Anterior cingulate cortex (tissue), 58 donors: ENCODE measurements around the gene EFTUD2.
A peak's percentile ranks its signal among the peaks of the same experiment; 100 is the strongest.
"Not testable (repeated sequence)": the region's sequence is repeated elsewhere in the genome, so short reads cannot be mapped to it uniquely, and the experiment has no call there.

Source experiments
- DNase-seq, 58 donors: peaks; one replicate each; lab custom pipeline; 2025; lab: John Stamatoyannopoulos, UW

The EFTUD2 gene

DNA sequence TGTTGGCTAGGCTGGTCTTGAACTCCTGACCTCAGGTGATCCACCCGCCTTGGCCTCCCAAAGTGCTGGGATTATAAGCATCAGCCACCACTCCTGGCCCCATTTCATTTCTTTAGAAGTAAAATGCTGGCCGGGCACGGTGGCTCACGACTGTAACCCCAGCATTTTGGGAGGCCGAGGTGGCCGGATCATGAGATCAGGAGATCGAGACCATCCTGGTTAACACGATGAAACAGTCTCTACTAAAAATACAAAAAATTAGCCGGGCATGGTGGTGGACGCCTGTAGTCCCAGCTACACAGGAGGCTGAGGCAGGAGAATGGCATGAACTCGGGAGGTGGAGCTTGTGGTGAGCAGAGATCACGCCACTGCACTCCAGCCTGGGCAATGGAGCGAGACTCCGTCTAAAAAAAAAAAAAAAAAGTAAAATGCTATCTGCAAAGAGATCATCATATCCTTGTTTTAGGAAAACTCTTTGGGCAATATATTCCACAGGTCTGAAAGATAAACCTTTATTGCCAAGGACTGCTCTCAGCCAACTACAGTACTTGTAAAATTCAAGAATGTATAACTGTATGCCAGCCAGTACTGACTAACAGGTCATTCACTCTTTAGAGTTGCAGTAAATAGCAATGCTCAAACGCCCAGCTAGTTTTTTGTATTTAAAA is 73.0 kb downstream of the EFTUD2 start:
- no peak for DNase-seq

DNA sequence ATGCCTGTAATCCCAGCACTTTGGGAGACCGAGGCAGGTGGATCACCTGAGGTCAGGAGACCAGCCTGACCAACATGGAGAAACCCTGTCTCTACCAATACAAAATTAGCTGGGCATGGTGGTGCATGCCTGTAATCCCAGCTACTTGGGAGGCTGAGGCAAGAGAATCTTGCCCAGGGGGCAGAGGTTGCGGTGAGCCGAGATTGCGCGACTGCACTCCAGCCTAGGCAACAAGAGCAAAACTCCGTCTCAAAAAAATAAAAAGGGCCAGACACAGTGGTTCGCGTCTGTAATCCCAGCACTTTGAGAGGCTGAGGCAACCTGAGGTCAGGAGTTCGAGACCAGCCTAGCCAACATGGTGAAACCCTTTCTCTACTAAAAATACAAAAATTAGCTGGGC is 74.0 kb downstream of the EFTUD2 start:
- DNase-seq, result not testable (repeated sequence)

DNA sequence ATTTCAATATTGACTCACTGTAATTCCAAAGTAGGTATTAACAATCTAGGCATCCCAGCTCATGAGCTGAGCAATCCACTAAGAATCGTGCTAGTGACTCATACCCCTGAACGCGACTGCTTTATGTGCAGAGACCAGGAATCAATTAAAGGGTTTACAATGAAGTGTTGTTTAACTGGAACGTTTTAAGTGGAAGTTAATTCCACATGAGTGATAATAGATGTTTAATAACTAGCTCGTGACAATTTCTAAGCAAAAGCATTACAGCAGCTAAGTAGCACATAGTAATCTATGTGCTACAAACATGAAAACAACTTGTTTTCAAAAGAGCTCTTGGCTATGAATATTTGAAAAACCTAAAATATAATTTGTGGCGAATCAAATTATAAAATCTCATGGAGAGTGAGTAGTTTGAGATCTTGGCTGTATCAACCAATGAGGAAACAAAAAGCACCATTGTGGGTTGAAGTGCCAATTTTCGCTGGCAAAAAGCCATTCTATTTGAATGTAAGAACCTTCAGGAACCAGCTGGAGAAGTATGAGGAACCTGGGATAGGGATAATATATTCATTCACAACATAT is 78.5 kb downstream of the EFTUD2 start:
- DNase-seq, result no peak

DNA sequence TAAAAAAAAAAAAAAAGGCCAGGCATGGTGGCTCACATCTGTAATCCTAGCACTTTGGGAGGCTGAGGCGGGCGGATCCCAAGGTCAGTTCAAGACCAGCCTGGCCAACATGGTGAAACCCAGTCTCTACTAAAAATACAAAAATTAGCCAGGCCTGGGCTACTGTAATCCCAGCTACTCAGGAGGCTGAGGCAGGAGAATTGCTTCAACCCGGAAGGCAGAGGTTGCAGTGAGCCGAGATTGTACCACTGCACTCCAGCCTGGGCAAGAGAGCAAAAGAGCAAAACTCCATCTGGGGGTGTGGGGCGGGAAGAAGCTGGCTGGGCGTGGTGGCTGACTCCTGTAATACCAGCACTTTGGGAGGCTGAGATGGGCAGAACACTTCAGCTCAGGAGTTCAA is 80.7 kb downstream of the EFTUD2 start:
- not testable (repeated sequence) for DNase-seq

DNA sequence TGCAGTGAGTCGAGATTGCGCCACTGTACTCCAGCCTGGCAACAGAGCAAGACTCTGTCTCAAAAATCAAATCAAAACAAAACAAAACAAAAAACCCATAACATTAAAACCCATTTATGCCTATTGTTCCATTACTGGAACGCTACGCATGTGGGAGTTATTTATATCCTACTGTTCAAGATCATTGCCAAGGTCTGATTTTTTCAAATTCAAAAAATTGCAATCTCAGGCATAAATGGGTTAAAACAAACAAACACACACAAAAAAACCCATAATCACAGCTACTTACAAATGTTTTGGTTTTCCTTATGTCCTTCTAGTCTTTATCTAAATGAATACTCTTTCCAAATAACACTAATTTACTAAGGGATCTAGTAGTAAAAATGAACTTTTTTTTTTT is 87.0 kb downstream of the EFTUD2 start:
- DNase-seq, result no peak

- DNase-seq, result not testable (repeated sequence)
These were observed 90.4 kb downstream of the EFTUD2 start for GRCh38 chr17:44808656-44809388.

DNA sequence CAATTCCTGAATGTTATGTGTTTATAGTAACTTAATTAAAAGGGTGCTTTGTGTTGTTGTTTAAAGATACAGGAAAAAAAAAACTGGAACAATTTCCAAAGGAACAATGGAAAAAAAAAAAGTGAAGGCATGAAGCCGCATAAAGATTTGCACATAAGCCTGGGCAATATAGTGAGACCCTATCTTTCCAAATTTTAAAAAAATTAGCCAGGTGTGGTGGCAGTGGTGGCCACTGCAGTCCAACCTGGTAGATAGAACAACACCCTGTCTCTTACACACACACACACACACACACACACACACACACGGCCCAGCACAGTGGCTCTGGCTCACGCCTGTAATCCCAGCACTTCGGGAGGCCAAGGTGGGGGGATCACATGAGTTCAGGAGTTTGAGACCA is 91.1 kb downstream of the EFTUD2 start:
- DNase-seq, result no peak

DNA sequence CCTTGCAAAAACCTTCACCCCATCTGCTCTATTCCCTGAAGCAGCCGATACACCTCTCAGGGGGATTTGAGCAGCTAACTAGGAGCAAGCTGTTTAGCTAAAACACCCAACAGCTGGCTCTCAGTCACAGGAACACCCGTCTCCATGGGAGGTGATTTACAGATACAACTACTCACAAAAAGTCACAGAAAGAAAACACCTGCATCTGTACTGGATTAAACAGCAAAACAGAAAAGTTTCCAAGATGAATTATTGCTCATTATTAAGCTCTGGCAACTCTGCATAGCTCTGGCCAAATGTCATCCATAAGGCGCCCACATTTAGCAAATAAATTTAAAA is 91.5 kb downstream of the EFTUD2 start:
- no peak for DNase-seq

DNA sequence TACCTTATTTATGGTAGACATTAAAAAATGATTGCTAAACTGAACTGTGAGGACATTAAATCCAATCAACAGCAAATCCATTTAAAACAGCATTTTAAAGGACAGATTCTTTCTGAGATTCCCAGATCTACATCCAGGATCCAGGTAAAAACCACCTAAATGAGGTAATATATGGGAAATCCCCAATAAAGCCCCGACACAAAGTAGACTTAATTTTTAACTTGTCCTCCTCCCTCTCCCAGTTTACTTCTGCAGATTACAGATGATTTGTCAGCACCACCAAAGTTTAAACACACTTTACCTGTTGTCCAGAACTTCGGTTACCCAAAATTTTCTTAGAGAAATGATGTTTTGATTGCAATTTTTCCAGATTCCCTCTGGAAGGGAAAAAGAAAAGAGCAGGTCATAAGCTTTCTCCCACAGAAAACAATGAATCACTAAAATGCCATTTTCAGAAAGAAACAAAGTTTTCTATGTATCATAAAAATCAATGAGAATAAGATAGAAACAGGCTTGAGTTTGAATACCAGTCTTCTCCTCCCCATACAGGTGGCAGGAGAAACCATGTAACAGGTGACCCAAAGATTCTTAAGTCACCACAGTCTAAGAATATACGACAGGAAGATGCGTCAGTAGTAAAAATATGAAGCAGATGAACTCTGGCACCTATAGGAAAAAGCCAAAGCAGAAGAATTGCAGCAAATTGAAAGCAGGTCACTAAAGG is 92.0 kb downstream of the EFTUD2 start:
- no peak for DNase-seq

DNA sequence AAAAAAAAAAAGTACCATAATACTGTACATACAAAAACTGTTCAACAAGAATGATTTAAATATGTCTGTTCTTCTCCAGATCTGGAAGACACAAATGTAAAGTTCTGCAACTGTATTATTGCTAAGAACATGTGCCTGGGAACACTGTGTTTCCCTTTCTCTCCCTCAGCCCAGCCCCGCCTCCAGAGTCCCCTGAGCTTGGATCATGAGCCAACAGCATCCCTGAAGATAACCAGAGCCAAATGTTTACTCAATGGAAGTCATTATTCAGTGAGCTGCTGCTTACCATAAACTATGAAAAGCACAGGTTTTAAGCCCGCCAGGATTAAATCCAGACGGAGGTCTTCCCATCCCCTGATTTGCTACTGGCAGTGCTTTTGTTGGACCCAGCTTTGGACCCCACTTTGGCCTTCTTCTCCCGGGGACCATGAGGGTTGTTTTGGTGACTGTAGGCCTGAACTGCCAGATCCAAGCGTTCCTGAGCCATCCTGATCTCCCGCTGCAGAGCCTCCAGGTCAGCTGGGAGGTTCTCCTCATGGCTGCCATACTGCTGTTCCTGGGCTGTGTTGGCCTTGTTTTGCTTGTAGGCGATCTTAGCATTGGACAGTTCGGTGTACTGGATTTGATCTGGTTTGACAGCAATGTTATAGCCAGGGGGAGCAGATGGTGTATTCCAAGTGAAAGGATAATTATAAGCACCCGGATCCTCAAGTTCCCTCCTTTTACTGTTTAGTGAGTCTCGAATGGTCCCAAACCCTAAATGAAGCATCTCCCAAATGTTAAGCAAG is 94.7 kb downstream of the EFTUD2 start:
- DNase-seq, result peak in 2 of 58 donors; percentile 23 to 25

GRCh38 chr17:44801880-44802279 is 97.4 kb downstream of the EFTUD2 start:
- DNase-seq, result no peak
